Endothelial cell (in vitro differentiated cells): ENCODE measurements around the gene PRKAR1A. TPM values are rescaled to one million over a fixed set of nuclear protein-coding genes. Genes with fewer than 3 reads are reported as not detected.

Source experiments
- DNase-seq: peaks from one replicate; pipeline ENCODE4 v3.0.0; 2021; ENCODE audit warnings: low spot score
- H3K27ac Mint-ChIP-seq: one replicate; pipeline ENCODE4 v1.8.0; 2021; ENCODE audit warnings: mixed read lengths, inconsistent platforms; ENCODE audit not compliant: unreplicated experiment
- H3K27me3 Mint-ChIP-seq: one replicate; pipeline ENCODE4 v1.8.0; 2021; ENCODE audit warnings: mild to moderate bottlenecking, moderate library complexity, mixed read lengths, inconsistent platforms; ENCODE audit not compliant: unreplicated experiment
- H3K36me3 Mint-ChIP-seq: one replicate; pipeline ENCODE4 v1.8.0; 2021; ENCODE audit warnings: mild to moderate bottlenecking, low read depth, mixed read lengths, inconsistent platforms; ENCODE audit not compliant: unreplicated experiment
- H3K4me1 Mint-ChIP-seq: one replicate; pipeline ENCODE4 v1.8.0; 2021; ENCODE audit warnings: mild to moderate bottlenecking, mixed read lengths, inconsistent platforms; ENCODE audit not compliant: unreplicated experiment
- H3K4me3 Mint-ChIP-seq: one replicate; pipeline ENCODE4 v1.8.0; 2021; ENCODE audit warnings: mild to moderate bottlenecking, mixed read lengths, inconsistent platforms; ENCODE audit not compliant: unreplicated experiment
- H3K9me3 Mint-ChIP-seq: one replicate; pipeline ENCODE4 v1.8.0; 2021; ENCODE audit warnings: mixed read lengths, inconsistent platforms; ENCODE audit not compliant: unreplicated experiment
- CTCF ChIP-seq: fragments of 200-600 bp; sonication (generic); IDR thresholded peaks from one replicate; pipeline ENCODE4 v1.5.0; 2021; ENCODE audit warnings: antibody characterized with exemption; ENCODE audit not compliant: unreplicated experiment
- total RNA-seq: library from RNA; stranded (reverse); fragmentation: NEBNext Ultra II Directional; extraction: Animal tissue kit (Norgen Biotek cat#: 25700); gene quantifications from one replicate; pipeline ENCODE4 v1.2.1, GENCODE V29; 2021; ENCODE audit not compliant: unreplicated experiment

Gene PRKAR1A
- total RNA-seq, 1 donor from 2014 or later, result 248 TPM

DNA sequence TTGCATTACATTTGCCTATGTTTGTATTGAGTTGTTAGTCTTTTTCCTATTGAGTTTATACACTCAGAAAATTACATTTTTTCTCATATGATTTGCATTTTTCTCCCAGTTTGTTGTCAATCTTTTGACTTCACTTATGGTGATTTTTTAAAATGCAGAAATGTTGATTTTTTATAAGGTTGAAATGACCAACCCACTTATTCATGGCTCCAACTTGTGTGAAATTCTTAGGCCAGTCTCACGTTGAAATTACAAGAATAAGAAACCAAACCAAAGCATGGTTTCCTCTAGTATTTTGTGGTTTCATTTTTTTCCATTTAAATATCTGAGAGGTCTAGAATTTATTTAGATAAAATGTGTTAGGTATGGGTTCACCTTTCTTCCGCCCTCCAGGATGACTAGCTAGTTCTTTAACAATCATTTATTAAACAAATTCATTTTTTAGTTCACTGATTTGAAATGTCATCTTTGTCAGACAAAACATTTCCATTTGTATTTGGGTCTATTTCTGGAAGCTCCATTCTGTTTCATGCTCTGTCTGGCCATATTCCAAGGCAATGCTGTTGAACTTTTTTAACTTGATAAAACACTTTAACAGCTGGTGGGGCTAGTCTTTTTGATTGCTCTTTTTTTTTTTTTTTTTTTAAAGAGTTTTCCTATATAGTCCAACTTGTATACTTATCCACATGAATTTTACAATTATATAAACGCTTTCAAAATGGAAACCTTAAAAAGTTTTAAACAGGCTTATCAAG is 48.9 kb downstream of the PRKAR1A start:
- Mint-ChIP-seq H3K4me3 (no peak overlapping the region), H3K4me1 (no peaks in the 10 kb centered on the region), H3K27me3 (no peaks in the 10 kb centered on the region), H3K9me3 (no peaks in the 10 kb centered on the region), H3K27ac (no peak overlapping the region), H3K36me3 (no peaks in the 10 kb centered on the region)
- TF ChIP-seq CTCF, result no peak
- no peak for DNase-seq

- Mint-ChIP-seq H3K9me3 (no peaks in the 10 kb centered on the region), H3K27ac (no peak overlapping the region), H3K4me3 (no peak overlapping the region), H3K27me3 (no peaks in the 10 kb centered on the region), H3K4me1 (no peaks in the 10 kb centered on the region), H3K36me3 (no peaks in the 10 kb centered on the region)
- no peak for TF ChIP-seq CTCF
- no peak for DNase-seq
Measured at GRCh38 chr17:68562736-68563135, 50.5 kb downstream of the PRKAR1A start.

DNA sequence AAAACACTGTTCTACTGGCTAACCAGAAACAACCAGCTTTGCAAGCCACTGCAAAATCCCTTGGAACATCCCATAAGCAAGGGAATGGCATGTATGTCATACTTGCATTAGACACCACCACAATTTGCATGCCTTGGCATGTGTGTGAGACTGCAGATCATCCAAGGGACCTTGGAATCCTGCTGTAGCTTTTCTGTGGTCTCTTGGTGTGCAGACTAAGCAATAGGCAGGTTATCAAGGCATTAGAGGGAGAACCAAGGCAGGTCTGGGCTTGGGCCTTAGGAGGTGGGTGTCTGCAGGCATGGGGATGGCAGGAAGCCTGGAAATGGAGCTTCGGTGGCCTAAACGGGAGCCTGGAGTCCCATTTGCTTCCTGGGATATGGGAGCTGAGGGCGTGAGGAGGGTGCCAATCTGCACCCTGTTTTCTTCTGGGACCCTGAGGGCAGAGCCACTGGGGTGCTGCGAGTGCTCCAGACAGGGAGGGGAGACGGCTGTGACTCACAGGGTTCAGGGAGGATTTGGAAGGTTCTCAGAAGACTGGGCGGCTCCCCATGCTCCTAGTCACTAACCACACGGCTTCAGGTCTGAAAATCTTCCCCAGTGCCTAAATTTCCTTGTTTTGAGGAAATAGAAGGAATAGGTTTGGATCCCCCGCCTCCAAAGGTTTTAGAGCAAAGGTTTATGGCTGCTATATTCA is 52.3 kb downstream of the PRKAR1A start:
- Mint-ChIP-seq H3K27ac (no peak overlapping the region), H3K4me1 (no peaks in the 10 kb centered on the region), H3K9me3 (no peaks in the 10 kb centered on the region), H3K27me3 (no peaks in the 10 kb centered on the region), H3K36me3 (no peaks in the 10 kb centered on the region), H3K4me3 (no peak overlapping the region)
- TF ChIP-seq CTCF, result no peak
- DNase-seq, result no peak

DNA sequence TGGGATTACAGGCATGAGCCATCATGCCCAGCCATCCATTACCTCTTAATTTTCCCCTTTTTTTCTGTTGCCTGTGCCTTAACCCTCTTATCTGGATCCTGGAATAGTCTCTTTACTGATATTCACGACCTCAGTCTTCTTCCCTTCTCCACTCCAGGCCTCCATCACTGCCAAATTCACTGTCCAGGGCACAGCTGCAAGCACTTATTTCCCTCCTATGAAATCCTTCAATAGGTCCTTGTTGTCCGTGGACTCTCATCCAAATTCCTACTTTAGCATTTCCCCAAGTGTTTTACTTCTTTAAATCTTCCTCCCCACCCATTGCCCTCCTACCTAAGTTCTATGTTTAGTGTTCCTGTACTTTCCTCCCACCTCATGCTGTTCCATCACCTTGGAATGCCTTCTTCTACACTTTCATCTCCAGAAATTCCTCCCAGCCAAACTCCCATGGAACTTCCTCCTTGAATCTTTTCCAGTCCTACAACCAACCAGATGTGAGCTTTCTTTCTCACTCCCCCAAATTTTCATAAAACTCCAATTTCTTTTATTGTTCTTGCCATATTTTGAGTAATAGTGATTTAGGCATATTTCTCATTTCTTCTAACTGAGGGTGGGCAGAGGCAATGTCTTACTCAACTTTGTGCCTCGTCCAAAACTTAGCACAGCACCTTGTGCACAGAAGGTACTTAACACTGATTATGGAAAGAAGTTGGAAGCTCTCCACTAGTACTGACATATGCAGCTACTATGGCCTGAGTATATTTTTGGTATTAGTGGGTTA is 53.6 kb downstream of the PRKAR1A start:
- Mint-ChIP-seq H3K9me3 (no peaks in the 10 kb centered on the region), H3K4me3 (no peak overlapping the region), H3K4me1 (no peaks in the 10 kb centered on the region), H3K27ac (no peak overlapping the region), H3K36me3 (no peaks in the 10 kb centered on the region), H3K27me3 (no peaks in the 10 kb centered on the region)
- TF ChIP-seq CTCF, result no peak
- DNase-seq, result no peak
